HepG2 (cell line): ENCODE results near the gene CAPN12. TPM values are rescaled to one million over a fixed set of nuclear protein-coding genes. Genes with fewer than 3 reads are reported as not detected.

Experiments used
- ATAC-seq: fragments of 200-7000 bp; cut with Tn5 transposase; 3 replicates; pipeline ENCODE4 v1.9.1; 2020; ENCODE audit warnings: mild to moderate bottlenecking, moderate library complexity
- BruUV-seq: library from RNA; stranded (reverse); fragments of 400-500 nt; replicated peaks from 2 replicates; lab custom pipeline; 2021; lab: Mats Ljungman, UMichigan
- CTCF ChIA-PET: fragments of 300-600 bp; formaldehyde crosslinking; extraction: SDS; loops from one replicate; lab custom pipeline; 2021; ENCODE audit warnings: low total read pairs, inconsistent platforms, low intra/inter-chr PET ratio; lab: Yijun Ruan, JAX
- POLR2A ChIA-PET: fragments of 350-600 bp; sonication (Branson Sonifier 250); formaldehyde crosslinking; loops from one replicate; lab custom pipeline; 2020; ENCODE audit warnings: antibody characterized with exemption, inconsistent platforms; lab: Yijun Ruan, JAX
- DNase-seq: peaks from one replicate; pipeline ENCODE4 v3.0.0-alpha.2; 2015; ENCODE audit warnings: low spot score
- FAIRE-seq: peaks from 3 replicates; lab custom pipeline; 2011; peaks lifted over from hg19 to GRCh38; lab: Jason Lieb, UNC
- H2AFZ ChIP-seq: one replicate; pipeline ENCODE4 v1.6.1; 2011; ENCODE audit warnings: low read length, inconsistent platforms
- H3K27ac ChIP-seq: fragments of 300-600 bp; 3 replicates; pipeline ENCODE4 v1.8.0; 2011; ENCODE audit warnings: mixed run types, mild to moderate bottlenecking, mixed read lengths, low read length, inconsistent platforms; ENCODE audit not compliant: insufficient read depth; ENCODE audit errors: extremely low read length
- H3K27me3 ChIP-seq, 2 experiments: fragments of 200-600 bp in 1 of 2; 2 replicates in 1 of 2; 3 replicates in 1 of 2; pipeline versions ENCODE4 v1.6.0 to v1.8.0; 2011; ENCODE audit warnings: low read length in 2 of 2, mild to moderate bottlenecking in 2 of 2, moderate library complexity in 2 of 2, inconsistent platforms in 1 of 2; ENCODE audit not compliant: insufficient read depth in 2 of 2, control insufficient read depth in 1 of 2
- H3K36me3 ChIP-seq, 2 experiments: fragments of 200-600 bp in 1 of 2; replicated peaks in 1 of 2; 2 replicates in 1 of 2; 3 replicates in 1 of 2; pipeline versions ENCODE4 v1.5.1 to v1.8.0; 2011; ENCODE audit warnings: low read length in 2 of 2, inconsistent platforms in 1 of 2; ENCODE audit not compliant: insufficient read depth in 2 of 2, control insufficient read depth in 1 of 2
- H3K4me1 ChIP-seq: 2 replicates; pipeline ENCODE4 v1.5.1; 2012; ENCODE audit warnings: low read length, inconsistent platforms; ENCODE audit not compliant: insufficient read depth
- H3K4me2 ChIP-seq: 2 replicates; pipeline ENCODE4 v1.6.0; 2011; ENCODE audit warnings: low read depth, low read length, inconsistent platforms
- H3K4me3 ChIP-seq, 3 experiments: fragments of 200-600 bp in 1 of 3; sonication (generic), shearing (Covaris generic) in 1 of 3; replicated peaks in 1 of 3; 2 replicates each; pipeline ENCODE4 v1.5.1; 2011 to 2016; ENCODE audit warnings: low read length in 3 of 3, inconsistent platforms in 2 of 3, low read depth in 2 of 3, mild to moderate bottlenecking in 2 of 3, control low read depth in 1 of 3, mixed read lengths in 1 of 3; ENCODE audit not compliant: insufficient read depth in 1 of 3
- H3K79me2 ChIP-seq: one replicate; pipeline ENCODE4 v1.6.1; 2011; ENCODE audit warnings: low read length, inconsistent platforms; ENCODE audit not compliant: insufficient read depth
- H3K9ac ChIP-seq: 2 replicates; pipeline ENCODE4 v1.6.0; 2011; ENCODE audit warnings: mild to moderate bottlenecking, low read depth, low read length, inconsistent platforms; ENCODE audit not compliant: insufficient read depth
- H3K9me3 ChIP-seq: 2 replicates; pipeline ENCODE4 v1.5.1; 2012; ENCODE audit warnings: mild to moderate bottlenecking, low read length
- H4K20me1 ChIP-seq: 2 replicates; pipeline ENCODE4 v1.6.0; 2011; ENCODE audit warnings: inconsistent platforms, mild to moderate bottlenecking, low read length, moderate library complexity; ENCODE audit not compliant: insufficient read depth
- NONO ChIP-seq, 2 experiments: fragments of 450-650 bp in 1 of 2; sonication (generic) in 1 of 2; formaldehyde crosslinking in 1 of 2; IDR thresholded peaks in 1 of 2; conservative IDR thresholded peaks in 1 of 2; 2 replicates each; pipeline versions ENCODE4 v1.6.1 to v1.8.0; 2017 to 2022; ENCODE audit warnings: mild to moderate bottlenecking in 1 of 2, missing genetic modification reagents in 1 of 2, moderate library complexity in 1 of 2
- ZBTB21 ChIP-seq: sonication (generic); formaldehyde crosslinking; IDR thresholded peaks from 2 replicates; pipeline ENCODE4 v1.4.0; 2020; ENCODE audit warnings: missing genetic modification reagents
- ZFP36L2 ChIP-seq: sonication (generic); formaldehyde crosslinking; IDR thresholded peaks from 2 replicates; pipeline ENCODE4 v1.4.0; 2020; ENCODE audit warnings: missing genetic modification reagents
- ZFP37 ChIP-seq: sonication (generic); formaldehyde crosslinking; IDR thresholded peaks from 2 replicates; pipeline ENCODE4 v1.4.0; 2020; ENCODE audit warnings: missing genetic modification reagents, borderline replicate concordance
- ZKSCAN5 ChIP-seq: sonication (generic); formaldehyde crosslinking; IDR thresholded peaks from 2 replicates; pipeline ENCODE4 v1.5.1; 2020; ENCODE audit warnings: mild to moderate bottlenecking, missing genetic modification reagents
- ZNF7 ChIP-seq: IDR thresholded peaks from 2 replicates; pipeline ENCODE4 v1.6.1; 2016; ENCODE audit warnings: missing biosample characterization, missing genetic modification reagents
- WGBS: methylation state at CpG from one replicate; pipeline ENCODE4 v1.1.6; 2017; ENCODE audit warnings: low lambda C conversion rate; 5-methylcytosine and 5-hydroxymethylcytosine counted together
- in situ Hi-C: cut with HindIII; loops from 2 replicates; pipeline ENCODE4 v1.10.0; 2017; ENCODE audit warnings: low pct_unique_long_range_greater_than_20kb; ENCODE audit not compliant: extremely low pct_ligation_motif_present
- intact Hi-C: fragments of 100-400 bp; cut with micrococcal nuclease; formaldehyde crosslinking; loops from one replicate; pipeline ENCODE4 v1.10.0; 2022; ENCODE audit not compliant: unreplicated experiment
- polyA plus RNA-seq, 8 experiments: library from polyadenylated mRNA; depleted of rRNA in 3 of 8; stranded (reverse) in 7 of 8; unstranded in 1 of 8; fragments of >200 nt; fragmentation: Illumina TruSeq in 4 of 8; extraction: Trizol in 4 of 8; gene quantifications; 2 replicates each; pipeline versions ENCODE4 v1.2.1 to v1.2.3, GENCODE V29; 2011 to 2016; ENCODE audit warnings: low read depth in 4 of 8, missing spikeins in 1 of 8, mixed read lengths in 1 of 8; ENCODE audit not compliant: insufficient read depth in 1 of 8
- total RNA-seq, 5 experiments: library from RNA; depleted of rRNA; stranded (reverse); fragments of >200 nt; fragmentation: Illumina TruSeq; extraction: Trizol; gene quantifications; 2 replicates each; pipeline ENCODE4 v1.2.3, GENCODE V29; 2016; ENCODE audit warnings: low read depth in 1 of 5
- TF ChIP-seq, protein P1 (sequence below): IDR thresholded peaks from 2 replicates; pipeline ENCODE4 v1.6.1; 2016; ENCODE audit warnings: low read depth, borderline replicate concordance
- TF ChIP-seq, protein P2 (sequence below): sonication (generic); formaldehyde crosslinking; IDR thresholded peaks from 2 replicates; pipeline ENCODE4 v1.8.0; 2022; ENCODE audit warnings: missing genetic modification reagents, mild to moderate bottlenecking, inconsistent platforms, borderline replicate concordance
- TF ChIP-seq, protein P3 (sequence below): IDR thresholded peaks from 2 replicates; pipeline ENCODE4 v1.6.1; 2012; ENCODE audit warnings: inconsistent platforms
- TF ChIP-seq, protein P4 (sequence below): sonication (generic); formaldehyde crosslinking; IDR thresholded peaks from 2 replicates; pipeline ENCODE4 v1.4.0; 2020; ENCODE audit warnings: missing genetic modification reagents

CAPN12 gene
- total and polyA plus RNA-seq, 2 of the 13 experiments (the other 11 are each of a cell fraction or from before 2014, with no cell fraction given), result 1.6 to 13.6 TPM

DNA sequence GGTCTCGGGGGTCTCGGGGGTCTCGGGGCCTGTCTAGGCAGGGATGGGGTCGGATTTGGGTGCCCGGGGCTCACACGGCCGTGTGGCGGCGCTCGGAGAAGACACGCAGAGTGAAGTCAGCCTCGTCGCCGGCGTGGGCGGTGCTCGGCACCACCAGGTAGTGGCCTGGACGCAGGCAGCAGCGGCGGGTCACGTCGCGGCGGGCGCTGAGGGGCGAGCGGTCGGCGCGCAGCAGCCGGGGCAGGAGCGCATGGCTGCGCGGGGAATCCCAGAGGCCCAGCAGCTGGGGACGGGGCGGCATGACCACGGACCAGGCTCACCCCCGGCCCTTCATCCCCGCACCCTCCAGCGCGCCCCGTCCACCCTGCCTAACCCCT lies 8.2 kb downstream of the CAPN12 start (continued):
- TF ChIP-seq ZFP37 (CRISPR knock-in tag), result no peak
- TF ChIP-seq, protein P1, sequence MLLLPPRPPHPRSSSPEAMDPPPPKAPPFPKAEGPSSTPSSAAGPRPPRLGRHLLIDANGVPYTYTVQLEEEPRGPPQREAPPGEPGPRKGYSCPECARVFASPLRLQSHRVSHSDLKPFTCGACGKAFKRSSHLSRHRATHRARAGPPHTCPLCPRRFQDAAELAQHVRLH (CRISPR knock-in tag), result no peak
- TF ChIP-seq ZKSCAN5 (CRISPR knock-in tag), result no peak
- no peak for TF ChIP-seq ZFP36L2 (CRISPR knock-in tag)
- no peak for TF ChIP-seq ZNF7 (CRISPR knock-in tag)
- TF ChIP-seq, protein P2, sequence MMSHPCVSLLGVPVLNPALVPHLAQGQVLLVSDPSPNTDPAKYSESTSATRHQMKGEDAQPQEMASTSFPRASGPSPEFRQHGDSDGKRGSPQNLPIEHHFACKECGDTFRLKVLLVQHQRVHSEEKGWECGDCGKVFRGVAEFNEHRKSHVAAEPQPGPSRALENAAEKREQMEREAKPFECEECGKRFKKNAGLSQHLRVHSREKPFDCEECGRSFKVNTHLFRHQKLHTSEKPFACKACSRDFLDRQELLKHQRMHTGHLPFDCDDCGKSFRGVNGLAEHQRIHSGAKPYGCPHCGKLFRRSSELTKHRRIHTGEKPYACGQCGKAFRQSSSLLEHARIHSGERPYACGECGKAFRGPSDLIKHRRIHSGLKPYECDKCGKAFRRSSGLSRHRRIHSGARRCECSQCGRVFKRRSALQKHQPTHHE (CRISPR knock-in tag), result no peak
- TF ChIP-seq, protein P3, sequence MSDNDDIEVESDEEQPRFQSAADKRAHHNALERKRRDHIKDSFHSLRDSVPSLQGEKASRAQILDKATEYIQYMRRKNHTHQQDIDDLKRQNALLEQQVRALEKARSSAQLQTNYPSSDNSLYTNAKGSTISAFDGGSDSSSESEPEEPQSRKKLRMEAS, result 0 out of 2 replicates have a peak, but pooled peaks have one; percentile 48
- no peak for TF ChIP-seq NONO (IDR thresholded peaks at IDR 0.05)
- no peak for TF ChIP-seq NONO (CRISPR knock-in tag; conservative IDR thresholded peaks at IDR 0.05)

DNA sequence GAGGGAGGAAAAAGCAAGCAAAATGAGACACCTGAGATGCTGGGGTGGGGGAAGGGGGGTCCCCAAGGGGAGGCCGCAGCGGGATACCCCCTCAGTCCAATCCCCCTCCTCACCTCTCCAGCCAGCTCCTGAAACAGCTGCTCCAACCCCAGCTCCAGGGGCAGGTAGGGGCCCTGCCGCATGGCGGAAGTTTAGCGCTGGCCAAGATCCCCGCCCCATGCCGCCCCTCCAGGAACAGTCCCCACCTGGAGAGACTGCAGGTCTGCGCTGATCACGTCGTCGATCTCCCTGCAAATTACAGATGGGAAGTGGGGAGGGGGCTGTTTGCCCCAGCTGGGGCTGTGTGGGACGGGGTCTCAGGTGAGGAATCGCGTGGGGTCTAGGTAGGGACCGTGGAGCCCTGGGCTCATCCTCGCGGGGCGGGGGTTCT lies 9.0 kb downstream of the CAPN12 start:
- Histone ChIP-seq H2AFZ (no peak overlapping the region), H3K27me3 (no peaks in the 10 kb centered on the region), H4K20me1 (no peaks in the 10 kb centered on the region), H3K36me3 (peaks cover 3 to 10% of the 10 kb centered on the region in 2 experiments; a peak in 2 of 5 replicates), H3K9ac (no peak overlapping the region), H3K4me1 (peaks cover 51% of the 10 kb centered on the region), H3K9me3 (no peaks in the 10 kb centered on the region), H3K79me2 (no peaks in the 10 kb centered on the region)
- BruUV-seq, result no TSS peak
- DNase-seq (no peak), FAIRE-seq (no peak)
- CTCF ChIA-PET, result no interaction called here
- in situ Hi-C loops, result loop anchor here (25.0 kb wide), 1 partner anchor 177 kb away; the partner anchor contains the start of gene CCER2
- TF ChIP-seq, protein P4, sequence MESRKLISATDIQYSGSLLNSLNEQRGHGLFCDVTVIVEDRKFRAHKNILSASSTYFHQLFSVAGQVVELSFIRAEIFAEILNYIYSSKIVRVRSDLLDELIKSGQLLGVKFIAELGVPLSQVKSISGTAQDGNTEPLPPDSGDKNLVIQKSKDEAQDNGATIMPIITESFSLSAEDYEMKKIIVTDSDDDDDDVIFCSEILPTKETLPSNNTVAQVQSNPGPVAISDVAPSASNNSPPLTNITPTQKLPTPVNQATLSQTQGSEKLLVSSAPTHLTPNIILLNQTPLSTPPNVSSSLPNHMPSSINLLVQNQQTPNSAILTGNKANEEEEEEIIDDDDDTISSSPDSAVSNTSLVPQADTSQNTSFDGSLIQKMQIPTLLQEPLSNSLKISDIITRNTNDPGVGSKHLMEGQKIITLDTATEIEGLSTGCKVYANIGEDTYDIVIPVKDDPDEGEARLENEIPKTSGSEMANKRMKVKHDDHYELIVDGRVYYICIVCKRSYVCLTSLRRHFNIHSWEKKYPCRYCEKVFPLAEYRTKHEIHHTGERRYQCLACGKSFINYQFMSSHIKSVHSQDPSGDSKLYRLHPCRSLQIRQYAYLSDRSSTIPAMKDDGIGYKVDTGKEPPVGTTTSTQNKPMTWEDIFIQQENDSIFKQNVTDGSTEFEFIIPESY (CRISPR knock-in tag), result peak; percentile 87
- TF ChIP-seq ZBTB21 (CRISPR knock-in tag), result no peak
- TF ChIP-seq, all 625 proteins: peak for 1
- peak; percentile 5 for ATAC-seq
- Histone ChIP-seq H3K27ac (peak overlapping the region; percentile 33), H3K4me2 (no peak overlapping the region), H3K4me3 (no peak overlapping the region)
- POLR2A ChIA-PET, result interaction anchor here (0.8 to 2.0 kb wide), 8 partner anchors 24 to 116 kb away, joined by 3 to 10 read pairs (median 4); partner anchors contain the start of genes ECH1 and HNRNPL
- WGBS, result 77% methylated on average over 8 of the region's 18 CpGs
- intact Hi-C loops, result no loop called here
